ENCODE measurements around the gene PEX5L.
"Not testable (repeated sequence)": the region's sequence is repeated elsewhere in the genome, so short reads cannot be mapped to it uniquely, and the experiment has no call there.

Gene PEX5L

GRCh38 chr3:179788996-179789395 is 247.7 kb downstream of the PEX5L start:
- DNase-seq, result no peak
- Mint-ChIP-seq H3K36me3 (ENCODE audit: insufficient read depth) (no peaks in the 10 kb centered on the region), H3K4me3 (no peak overlapping the region), H3K27me3 (no peaks in the 10 kb centered on the region), H3K27ac (no peak overlapping the region), H3K4me1 (ENCODE audit: low read depth in 2 of 2) (no peaks in the 10 kb centered on the region), H3K9me3 (no peaks in the 10 kb centered on the region)
- no peak for ATAC-seq (replicated peaks)

- H3K27me3 Mint-ChIP-seq; H3K4me3 Mint-ChIP-seq; H3K4me1 Mint-ChIP-seq (ENCODE audit: low read depth in 2 of 2); H3K36me3 Mint-ChIP-seq (ENCODE audit: insufficient read depth); DNase-seq; ATAC-seq (replicated peaks); H3K27ac Mint-ChIP-seq; H3K9me3 Mint-ChIP-seq: not testable (repeated sequence)
These were observed 253.9 kb downstream of the PEX5L start for GRCh38 chr3:179782841-179783240.

GRCh38 chr3:179775416-179776122 is 261.2 kb downstream of the PEX5L start:
- H3K4me1 Mint-ChIP-seq (ENCODE audit: low read depth in 2 of 2), result no peaks in the 10 kb centered on the region
- ATAC-seq (replicated peaks), result no peak

GRCh38 chr3:179772297-179772696 is 264.4 kb downstream of the PEX5L start:
- Mint-ChIP-seq H3K4me3 (no peak overlapping the region), H3K9me3 (no peaks in the 10 kb centered on the region), H3K36me3 (ENCODE audit: insufficient read depth) (peaks cover 10% of the 10 kb centered on the region), H3K27me3 (no peaks in the 10 kb centered on the region), H3K4me1 (ENCODE audit: low read depth in 2 of 2) (no peaks in the 10 kb centered on the region), H3K27ac (no peak overlapping the region)
- DNase-seq (no peak), ATAC-seq (replicated peaks) (no peak)

More at GRCh38 chr3:179775416-179776122, 261.2 kb downstream of the PEX5L start:
- Mint-ChIP-seq H3K27ac (no peak overlapping the region), H3K9me3 (no peaks in the 10 kb centered on the region), H3K27me3 (no peaks in the 10 kb centered on the region), H3K4me3 (no peak overlapping the region), H3K36me3 (ENCODE audit: insufficient read depth) (peaks cover 5% of the 10 kb centered on the region)
- no peak for DNase-seq

- no peaks in the 10 kb centered on the region for H3K4me1 Mint-ChIP-seq (ENCODE audit: low read depth in 2 of 2)
- no peaks in the 10 kb centered on the region for H3K27me3 Mint-ChIP-seq
- no peak overlapping the region for H3K4me3 Mint-ChIP-seq
- no peaks in the 10 kb centered on the region for H3K9me3 Mint-ChIP-seq
- DNase-seq, result no peak
- no peak for ATAC-seq (replicated peaks)
- H3K36me3 Mint-ChIP-seq (ENCODE audit: insufficient read depth), result peaks cover 12% of the 10 kb centered on the region
- no peak overlapping the region for H3K27ac Mint-ChIP-seq
These were observed 264.9 kb downstream of the PEX5L start for GRCh38 chr3:179771797-179772196.

- peak overlapping the region in 1 of 2 donors; percentile 22 for H3K27ac Mint-ChIP-seq
- ATAC-seq (replicated peaks) (no peak), DNase-seq (no peak)
- peaks cover 30% of the 10 kb centered on the region for H3K36me3 Mint-ChIP-seq (ENCODE audit: insufficient read depth)
- H3K9me3 Mint-ChIP-seq, result no peaks in the 10 kb centered on the region
- H3K4me3 Mint-ChIP-seq, result no peak overlapping the region
- no peaks in the 10 kb centered on the region for H3K4me1 Mint-ChIP-seq (ENCODE audit: low read depth in 2 of 2)
- no peaks in the 10 kb centered on the region for H3K27me3 Mint-ChIP-seq
These were observed 267.1 kb downstream of the PEX5L start for GRCh38 chr3:179769411-179770247.

GRCh38 chr3:179768080-179768479 is 268.7 kb downstream of the PEX5L start:
- ATAC-seq (replicated peaks) (no peak), DNase-seq (no peak)
- no peak overlapping the region for H3K27ac Mint-ChIP-seq
- H3K9me3 Mint-ChIP-seq, result no peaks in the 10 kb centered on the region
- no peaks in the 10 kb centered on the region for H3K4me1 Mint-ChIP-seq (ENCODE audit: low read depth in 2 of 2)
- H3K36me3 Mint-ChIP-seq (ENCODE audit: insufficient read depth), result peaks cover 30% of the 10 kb centered on the region
- no peaks in the 10 kb centered on the region for H3K27me3 Mint-ChIP-seq
- no peak overlapping the region for H3K4me3 Mint-ChIP-seq

GRCh38 chr3:179766416-179767133 is 270.2 kb downstream of the PEX5L start:
- no peaks in the 10 kb centered on the region for H3K27me3 Mint-ChIP-seq
- no peak for ATAC-seq (replicated peaks)
- no peak overlapping the region for H3K4me3 Mint-ChIP-seq
- peaks cover 31% of the 10 kb centered on the region for H3K36me3 Mint-ChIP-seq (ENCODE audit: insufficient read depth)
- no peak for DNase-seq
- no peaks in the 10 kb centered on the region for H3K9me3 Mint-ChIP-seq
- no peaks in the 10 kb centered on the region for H3K4me1 Mint-ChIP-seq (ENCODE audit: low read depth in 2 of 2)
- H3K27ac Mint-ChIP-seq, result no peak overlapping the region

- Mint-ChIP-seq H3K36me3 (ENCODE audit: insufficient read depth) (peaks cover 29% of the 10 kb centered on the region), H3K27ac (no peak overlapping the region), H3K27me3 (no peaks in the 10 kb centered on the region), H3K4me1 (ENCODE audit: low read depth in 2 of 2) (no peaks in the 10 kb centered on the region), H3K4me3 (no peak overlapping the region), H3K9me3 (no peaks in the 10 kb centered on the region)
- ATAC-seq (replicated peaks), result no peak
- no peak for DNase-seq
These were observed 271.3 kb downstream of the PEX5L start for GRCh38 chr3:179765396-179765795.

- Mint-ChIP-seq H3K27ac (no peak overlapping the region), H3K4me3 (no peak overlapping the region), H3K27me3 (no peaks in the 10 kb centered on the region), H3K4me1 (ENCODE audit: low read depth in 2 of 2) (no peaks in the 10 kb centered on the region), H3K36me3 (ENCODE audit: insufficient read depth) (peaks cover 25% of the 10 kb centered on the region), H3K9me3 (no peaks in the 10 kb centered on the region)
- ATAC-seq (replicated peaks) (no peak), DNase-seq (no peak)
These were observed 275.8 kb downstream of the PEX5L start for GRCh38 chr3:179760944-179761343.

GRCh38 chr3:179750720-179751328 is 285.9 kb downstream of the PEX5L start:
- Mint-ChIP-seq H3K27me3 (no peaks in the 10 kb centered on the region), H3K27ac (no peak overlapping the region)
- DNase-seq, result no peak

GRCh38 chr3:179745716-179746115 is 291.0 kb downstream of the PEX5L start:
- ATAC-seq (replicated peaks) (no peak), DNase-seq (no peak)
- H3K27me3 Mint-ChIP-seq, result no peaks in the 10 kb centered on the region
- no peaks in the 10 kb centered on the region for H3K4me1 Mint-ChIP-seq (ENCODE audit: low read depth in 2 of 2)
- no peak overlapping the region for H3K27ac Mint-ChIP-seq
- H3K9me3 Mint-ChIP-seq, result no peaks in the 10 kb centered on the region
- no peak overlapping the region for H3K4me3 Mint-ChIP-seq
- peaks cover 16% of the 10 kb centered on the region for H3K36me3 Mint-ChIP-seq (ENCODE audit: insufficient read depth)

More at GRCh38 chr3:179750720-179751328, 285.9 kb downstream of the PEX5L start:
- H3K4me3 Mint-ChIP-seq, result no peak overlapping the region
- H3K36me3 Mint-ChIP-seq (ENCODE audit: insufficient read depth), result peaks cover 5% of the 10 kb centered on the region
- no peaks in the 10 kb centered on the region for H3K4me1 Mint-ChIP-seq (ENCODE audit: low read depth in 2 of 2)
- ATAC-seq (replicated peaks), result no peak
- H3K9me3 Mint-ChIP-seq, result no peaks in the 10 kb centered on the region

GRCh38 chr3:179745079-179745478 is 291.7 kb downstream of the PEX5L start:
- Mint-ChIP-seq H3K4me1 (ENCODE audit: low read depth in 2 of 2) (no peaks in the 10 kb centered on the region), H3K36me3 (ENCODE audit: insufficient read depth) (peaks cover 16% of the 10 kb centered on the region), H3K9me3 (no peaks in the 10 kb centered on the region), H3K4me3 (no peak overlapping the region), H3K27me3 (no peaks in the 10 kb centered on the region), H3K27ac (no peak overlapping the region)
- ATAC-seq (replicated peaks) (no peak), DNase-seq (no peak)
